ENCODE results near the gene TRABD2B.

TRABD2B gene

DNA sequence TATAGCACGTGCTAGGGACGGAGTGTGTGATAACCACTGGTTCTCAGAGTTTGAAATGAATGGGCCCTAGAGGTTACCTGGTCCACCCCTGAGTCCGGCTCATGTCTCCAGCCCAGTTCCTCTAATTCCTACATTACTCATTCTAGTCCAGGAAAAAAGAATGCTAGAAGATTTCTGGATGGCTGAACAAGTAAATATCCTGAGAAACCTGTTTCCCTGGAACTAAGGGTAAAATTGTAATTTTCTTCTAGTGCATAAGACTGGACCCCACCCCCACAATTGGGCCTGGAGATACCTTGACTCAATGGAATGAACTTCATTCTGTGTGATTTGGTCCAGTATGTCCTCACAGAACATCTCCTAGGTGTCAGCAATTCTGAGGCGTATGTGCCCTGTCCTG, 208.4 kb downstream of the TRABD2B start:
- DNase-seq: no peak

- no peak for DNase-seq
Observed at GRCh38 chr1:47787560-47787959, 209.6 kb downstream of the TRABD2B start.

GRCh38 chr1:47786316-47786715, 210.9 kb downstream of the TRABD2B start:
- DNase-seq: no peak

DNA sequence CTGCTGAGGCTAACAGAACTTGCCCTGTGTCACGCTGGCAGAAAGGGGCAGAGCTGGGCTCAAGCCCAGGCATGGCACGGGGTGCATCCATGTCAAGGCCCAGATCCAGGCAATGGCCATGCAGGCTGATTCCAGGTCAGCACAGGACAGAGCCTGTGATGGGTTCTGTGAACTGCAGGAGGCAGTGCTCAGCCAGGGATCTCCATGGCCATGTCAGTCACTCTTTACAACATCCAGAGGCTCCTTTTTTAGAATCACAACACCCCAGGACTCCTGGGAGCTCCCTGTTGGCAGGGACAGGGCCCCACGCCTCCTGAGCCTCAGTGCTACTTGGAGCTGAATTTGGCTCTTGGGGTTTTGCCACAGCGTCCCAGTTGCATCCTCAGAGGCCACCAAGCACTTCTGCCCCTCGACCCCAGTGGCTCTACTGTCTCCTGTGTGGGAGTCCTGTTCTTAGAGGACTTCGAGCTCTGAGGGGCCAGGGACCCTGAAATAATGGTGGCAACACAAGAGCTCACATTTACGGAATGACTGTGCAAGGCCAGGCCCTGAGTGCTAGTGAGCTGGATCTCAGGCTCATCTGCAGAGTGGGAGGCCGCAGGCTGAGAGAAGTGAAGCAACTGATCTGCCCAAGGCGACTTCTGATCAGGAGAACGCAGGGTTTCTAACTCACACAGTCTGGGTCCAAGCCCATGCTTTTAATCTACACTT, 211.5 kb downstream of the TRABD2B start:
- DNase-seq: no peak

- DNase-seq: no peak
Observed at GRCh38 chr1:47785118-47785517, 212.1 kb downstream of the TRABD2B start.

DNA sequence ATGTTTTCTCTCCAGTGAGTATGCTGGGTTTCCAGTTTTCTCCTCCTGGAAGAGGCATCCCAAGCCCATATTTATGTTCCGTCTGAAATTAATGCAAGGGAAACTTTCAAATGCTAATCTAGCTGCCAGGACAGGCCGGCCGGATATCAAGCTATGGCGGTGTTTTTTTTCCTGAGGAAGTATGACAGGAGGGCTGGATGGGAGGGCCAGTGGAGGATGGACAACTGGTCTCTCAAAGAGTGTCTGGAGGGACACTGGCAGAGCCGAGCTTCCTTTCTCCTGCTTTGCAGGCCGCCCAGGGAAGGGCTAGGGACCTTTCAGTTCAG, 212.7 kb downstream of the TRABD2B start:
- DNase-seq: no peak

- no peak for DNase-seq
Observed at GRCh38 chr1:47783638-47784496, 213.3 kb downstream of the TRABD2B start.

- DNase-seq: no peak
Observed at GRCh38 chr1:47782414-47783166, 214.6 kb downstream of the TRABD2B start.

- no peak for DNase-seq
Observed at GRCh38 chr1:47781171-47781959, 215.8 kb downstream of the TRABD2B start.

- no peak for DNase-seq
Observed at GRCh38 chr1:47780469-47780995, 216.7 kb downstream of the TRABD2B start.

DNA sequence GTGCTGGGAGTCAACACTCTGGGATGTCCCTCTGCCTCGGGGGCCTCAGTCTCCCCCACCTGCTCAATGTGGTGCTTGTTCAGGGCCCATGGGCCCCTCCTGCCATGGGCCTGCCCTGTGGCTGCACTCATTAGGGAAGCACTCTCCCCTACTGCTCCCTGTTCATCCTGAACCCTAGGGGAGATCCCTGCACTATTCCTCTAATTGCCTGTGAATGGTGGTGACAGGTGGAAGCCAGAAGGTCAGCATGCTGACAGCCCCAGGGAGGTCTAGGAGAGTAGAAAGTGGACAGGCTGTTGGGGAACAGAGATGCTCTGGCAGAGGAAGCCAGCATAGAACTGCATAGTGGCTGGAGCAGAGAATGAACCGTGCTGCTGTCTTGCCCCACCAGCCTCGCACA, 217.6 kb downstream of the TRABD2B start:
- DNase-seq: no peak

- no peak for DNase-seq
Observed at GRCh38 chr1:47778280-47778679, 218.9 kb downstream of the TRABD2B start.

DNA sequence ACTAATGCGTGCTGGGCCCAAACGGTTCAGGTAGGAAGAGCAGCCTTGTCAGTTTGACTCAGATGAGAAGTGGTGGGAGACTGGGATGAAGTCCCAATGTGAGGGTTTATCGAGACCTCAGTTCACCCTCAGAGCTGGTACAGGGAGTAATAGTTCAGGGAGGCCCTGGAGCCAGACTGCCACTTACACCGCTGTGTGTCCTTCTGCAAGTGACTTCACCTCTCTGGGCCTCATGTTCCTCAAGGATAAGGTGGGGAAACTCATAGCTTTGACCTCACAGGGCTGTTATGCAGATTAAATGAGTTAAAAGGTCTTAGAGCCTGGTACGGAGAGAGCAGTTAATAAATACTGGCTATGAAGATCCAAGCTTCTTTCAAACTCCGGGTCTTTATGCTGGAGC, 219.9 kb downstream of the TRABD2B start:
- no peak for DNase-seq

GRCh38 chr1:47776667-47777131, 220.5 kb downstream of the TRABD2B start:
- no peak for DNase-seq

GRCh38 chr1:47774986-47775834, 222.0 kb downstream of the TRABD2B start:
- no peak for DNase-seq

DNA sequence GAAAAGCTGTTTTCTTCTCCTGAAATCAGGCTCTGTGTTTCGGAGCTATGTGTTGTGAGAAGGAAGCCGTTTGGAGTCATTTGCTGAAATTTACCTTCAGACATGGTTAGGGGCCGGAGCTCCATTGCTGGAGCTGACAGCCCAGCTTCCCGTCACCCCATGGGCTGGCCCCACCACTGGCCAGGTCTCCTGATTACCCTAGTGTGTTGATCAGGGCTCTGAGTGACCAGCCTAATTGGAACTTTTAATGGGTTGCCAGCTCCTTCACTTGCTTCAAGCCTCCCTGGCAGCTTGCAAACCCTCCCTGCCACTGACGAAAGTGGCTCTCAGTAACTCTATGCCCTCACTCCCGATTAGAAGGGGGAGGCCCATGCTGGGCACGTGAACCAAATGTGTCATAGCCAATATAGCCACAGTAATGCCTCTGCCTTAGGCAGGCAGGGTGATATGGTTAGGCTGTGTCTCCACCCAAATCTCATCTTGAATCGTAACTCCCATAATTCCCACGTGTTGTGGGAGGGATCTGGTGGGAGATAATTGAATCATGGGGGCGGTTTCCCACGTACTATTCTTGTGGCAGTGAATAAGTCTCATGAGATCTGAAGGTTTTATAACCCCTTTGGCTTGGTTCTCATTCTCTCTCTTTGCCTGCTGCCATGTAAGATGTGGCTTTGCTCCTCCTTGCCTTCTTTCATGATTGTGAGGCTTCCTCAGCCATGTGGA, 224.1 kb downstream of the TRABD2B start:
- DNase-seq: no peak

DNA sequence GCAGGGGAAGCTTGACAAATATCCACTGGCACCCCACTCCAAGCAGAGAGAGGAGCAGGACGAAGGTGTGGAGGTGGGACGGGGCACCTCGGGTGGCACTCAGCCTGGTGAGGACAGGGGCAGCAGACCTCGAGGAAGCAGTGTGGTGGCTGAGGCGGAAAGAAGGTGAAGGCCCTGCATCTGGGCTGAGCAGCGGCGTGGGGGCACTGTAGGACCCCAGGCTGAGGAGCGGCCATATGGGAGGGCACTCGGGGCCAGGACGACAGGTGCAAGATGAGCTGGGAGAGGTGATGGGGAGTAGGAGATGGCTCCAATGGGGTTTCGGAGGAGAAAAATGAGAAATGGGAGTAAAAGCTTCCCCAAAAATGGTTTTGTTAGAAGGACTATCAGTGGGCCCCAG, 224.9 kb downstream of the TRABD2B start:
- DNase-seq: no peak

DNA sequence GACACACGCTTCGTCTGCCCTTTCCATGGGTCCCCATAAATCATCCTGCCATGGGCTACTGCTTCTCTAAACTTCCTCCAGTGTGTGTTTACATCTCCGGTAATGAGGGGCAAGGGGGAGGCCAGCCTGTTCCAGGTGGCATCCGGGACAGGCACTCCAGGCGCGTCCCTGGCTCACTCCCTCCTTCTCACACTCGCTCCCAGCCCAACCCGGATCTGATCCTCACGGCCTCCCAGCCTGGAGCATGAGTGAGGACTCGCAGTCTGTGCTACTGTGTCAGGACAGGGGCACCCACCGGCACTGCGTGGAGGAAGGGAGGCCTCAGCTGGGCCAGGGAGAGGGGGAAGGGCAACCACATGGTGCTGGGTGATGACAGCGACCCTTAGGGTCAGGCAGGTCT, 225.4 kb downstream of the TRABD2B start:
- no peak for DNase-seq

- no peak for DNase-seq
Observed at GRCh38 chr1:47769983-47770382, 227.2 kb downstream of the TRABD2B start.

DNA sequence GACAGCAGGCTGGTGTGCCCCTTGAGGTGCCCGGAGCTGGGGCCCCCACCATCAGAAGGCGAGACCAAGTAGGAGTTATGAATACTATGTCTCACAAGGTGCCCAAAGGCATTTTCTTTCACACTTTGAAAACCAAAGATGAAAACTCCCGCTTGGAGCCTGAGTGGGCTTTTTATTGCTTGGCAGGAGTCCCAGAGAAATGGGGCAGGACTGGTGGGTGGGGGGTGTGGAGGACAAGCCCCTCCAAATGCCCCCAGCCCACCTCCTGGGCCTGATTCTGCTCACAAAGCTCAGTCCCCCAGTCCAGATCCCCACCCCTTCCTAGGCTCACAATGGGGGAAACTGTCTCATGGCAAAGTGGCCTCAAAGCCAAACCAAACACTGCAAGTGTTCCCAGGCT, 227.9 kb downstream of the TRABD2B start:
- DNase-seq: no peak

- DNase-seq: no peak
Observed at GRCh38 chr1:47767741-47768100, 229.5 kb downstream of the TRABD2B start.

Measured in activated effector memory CD4-positive, alpha-beta T cell treated with anti-CD3 and anti-CD28 coated beads, Interleukin-2, amount 50 U/mL, for 16 hours (primary cell).